PC-3 (cell line): ENCODE measurements around the gene KLHL40. TPM values are rescaled to one million over a fixed set of nuclear protein-coding genes. Genes with fewer than 3 reads are reported as not detected.

Experiments used
- ATAC-seq: fragments of 200-7000 bp; cut with Tn5 transposase; 2 replicates; pipeline ENCODE4 v1.9.1; 2020; ENCODE audit warnings: mild to moderate bottlenecking, moderate library complexity
- BruUV-seq: library from RNA; stranded (reverse); fragments of 400-500 nt; replicated peaks from 2 replicates; lab custom pipeline; 2021; lab: Mats Ljungman, UMichigan
- CTCF ChIA-PET: fragments of 300-600 bp; sonication (Branson Sonifier 250); formaldehyde crosslinking; loops from one replicate; lab custom pipeline; 2022; ENCODE audit warnings: antibody characterized with exemption; lab: Charles Lee
- POLR2A ChIA-PET: fragments of 300-600 bp; sonication (Branson Sonifier 250); formaldehyde crosslinking; loops from one replicate; lab custom pipeline; 2022; ENCODE audit warnings: antibody characterized with exemption; ENCODE audit not compliant: unreplicated experiment; lab: Charles Lee
- DNase-seq: peaks from one replicate; pipeline ENCODE4 v3.0.0-alpha.2; 2015
- H2AFZ ChIP-seq: fragments of 300-600 bp; sonication (generic); 2 replicates; pipeline ENCODE4 v1.6.0; 2016; ENCODE audit warnings: antibody characterized with exemption, low read length
- H3F3A ChIP-seq: fragments of 300-600 bp; sonication (generic); one replicate; pipeline ENCODE4 v1.6.0; 2017; ENCODE audit warnings: antibody characterized with exemption, low read length, control low read depth, mild to moderate bottlenecking; ENCODE audit not compliant: unreplicated experiment
- H3K27ac ChIP-seq: fragments of 300-600 bp; sonication (generic); 2 replicates; pipeline ENCODE4 v1.5.1; 2016; ENCODE audit warnings: mild to moderate bottlenecking, low read length
- H3K27me3 ChIP-seq: fragments of 300-600 bp; sonication (generic); 2 replicates; pipeline ENCODE4 v1.6.1; 2016; ENCODE audit warnings: low read length, mixed read lengths
- H3K36me3 ChIP-seq: fragments of 300-600 bp; sonication (generic); 2 replicates; pipeline ENCODE4 v1.6.1; 2016; ENCODE audit warnings: low read depth, mixed run types, low read length, mixed read lengths
- H3K4me1 ChIP-seq: fragments of 300-600 bp; sonication (generic); 2 replicates; pipeline ENCODE4 v1.5.1; 2016; ENCODE audit warnings: low read length; ENCODE audit not compliant: insufficient read depth
- H3K4me2 ChIP-seq: fragments of 300-600 bp; sonication (generic); 2 replicates; pipeline ENCODE4 v1.6.0; 2016; ENCODE audit warnings: low read length
- H3K4me3 ChIP-seq: fragments of 300-600 bp; sonication (generic); 2 replicates; pipeline ENCODE4 v1.5.1; 2016; ENCODE audit warnings: mild to moderate bottlenecking, low read length, mixed read lengths
- H3K79me2 ChIP-seq: fragments of 300-600 bp; sonication (generic); 2 replicates; pipeline ENCODE4 v1.6.1; 2017; ENCODE audit warnings: low read length, mixed read lengths
- H3K9ac ChIP-seq: fragments of 300-600 bp; sonication (generic); 2 replicates; pipeline ENCODE4 v1.6.0; 2016; ENCODE audit warnings: mild to moderate bottlenecking, low read length
- H3K9me2 ChIP-seq: fragments of 300-600 bp; sonication (generic); replicated peaks from 2 replicates; pipeline ENCODE4 v1.6.1; 2016; ENCODE audit warnings: mixed run types, low read length, mixed read lengths
- H3K9me3 ChIP-seq: fragments of 300-600 bp; sonication (generic); 2 replicates; pipeline ENCODE4 v1.6.1; 2016; ENCODE audit warnings: low read length, mixed read lengths
- H4K20me1 ChIP-seq: fragments of 300-600 bp; sonication (generic); 2 replicates; pipeline ENCODE4 v1.6.1; 2016; ENCODE audit warnings: low read length, mixed read lengths
- EZH2 ChIP-seq: fragments of 300-600 bp; sonication (generic); IDR thresholded peaks from one replicate; pipeline ENCODE4 v1.6.1; 2017; ENCODE audit warnings: antibody characterized with exemption, mild to moderate bottlenecking, low read length; ENCODE audit not compliant: unreplicated experiment
- EZH2phosphoT487 ChIP-seq: fragments of 300-600 bp; sonication (generic); IDR thresholded peaks from 2 replicates; pipeline ENCODE4 v1.6.1; 2018; ENCODE audit warnings: mild to moderate bottlenecking, antibody characterized with exemption, low read length, borderline replicate concordance
- intact Hi-C: fragments of 100-400 bp; cut with micrococcal nuclease; formaldehyde crosslinking; loops from 2 replicates; pipeline ENCODE4 v1.9.0; 2023
- total RNA-seq: library from RNA; depleted of rRNA; stranded (reverse); fragments of >200 nt; gene quantifications from 2 replicates; pipeline ENCODE4 v1.2.3, GENCODE V29; 2014
- TF ChIP-seq, protein P1 (sequence below): fragments of 300-600 bp; sonication (generic); conservative IDR thresholded peaks from 2 replicates; pipeline ENCODE4 v1.5.1; 2017; ENCODE audit warnings: antibody characterized with exemption, low read depth, mild to moderate bottlenecking, low read length

The KLHL40 gene
- total RNA-seq, 1 experiment from 2014 or later: not detected

DNA sequence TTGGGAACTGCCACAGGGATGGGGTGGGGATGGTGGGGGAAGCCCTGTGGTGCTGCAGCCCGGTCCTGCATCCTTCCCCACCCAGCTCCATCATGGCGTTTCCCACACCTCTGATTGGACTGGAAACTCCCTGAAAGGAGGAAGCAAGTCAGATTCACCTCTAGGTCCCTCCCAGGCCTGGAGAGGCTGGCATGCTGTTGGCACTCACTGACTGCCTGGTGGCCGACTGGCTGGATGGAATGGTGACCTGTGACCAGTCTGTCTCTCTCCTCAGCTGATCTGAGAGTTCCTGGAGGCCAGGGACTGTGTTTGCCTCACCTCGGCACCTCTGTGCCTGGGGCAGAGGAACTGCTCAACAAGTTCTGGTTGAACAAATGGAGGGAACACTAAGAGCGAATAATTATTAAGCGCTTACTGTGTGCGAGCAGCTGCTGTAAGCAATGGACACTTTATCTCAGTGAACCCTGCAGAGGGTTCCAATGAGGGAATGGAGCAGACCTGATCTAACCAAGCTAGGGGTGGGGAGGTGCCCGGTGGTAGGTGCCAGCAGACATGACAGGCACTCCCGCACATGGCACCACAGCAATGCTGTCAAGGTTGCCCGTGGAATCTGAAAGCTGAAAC, 20.7 kb downstream of the KLHL40 start:
- Histone ChIP-seq H2AFZ (no peak overlapping the region), H3K4me2 (no peak overlapping the region), H3K79me2 (no peaks in the 10 kb centered on the region), H3K4me1 (0 out of 2 replicates have a peak, but pooled peaks cover 6% of the 10 kb centered on the region), H3K4me3 (no peak overlapping the region), H3K27me3 (no peaks in the 10 kb centered on the region), H3K9me2 (no peaks in the 10 kb centered on the region), H3K9me3 (no peaks in the 10 kb centered on the region), H3K27ac (no peak overlapping the region), H4K20me1 (no peaks in the 10 kb centered on the region), H3K36me3 (no peaks in the 10 kb centered on the region), H3K9ac (no peak overlapping the region), H3F3A (no peaks in the 10 kb centered on the region)
- TF ChIP-seq EZH2: no peak
- TF ChIP-seq, protein P1, sequence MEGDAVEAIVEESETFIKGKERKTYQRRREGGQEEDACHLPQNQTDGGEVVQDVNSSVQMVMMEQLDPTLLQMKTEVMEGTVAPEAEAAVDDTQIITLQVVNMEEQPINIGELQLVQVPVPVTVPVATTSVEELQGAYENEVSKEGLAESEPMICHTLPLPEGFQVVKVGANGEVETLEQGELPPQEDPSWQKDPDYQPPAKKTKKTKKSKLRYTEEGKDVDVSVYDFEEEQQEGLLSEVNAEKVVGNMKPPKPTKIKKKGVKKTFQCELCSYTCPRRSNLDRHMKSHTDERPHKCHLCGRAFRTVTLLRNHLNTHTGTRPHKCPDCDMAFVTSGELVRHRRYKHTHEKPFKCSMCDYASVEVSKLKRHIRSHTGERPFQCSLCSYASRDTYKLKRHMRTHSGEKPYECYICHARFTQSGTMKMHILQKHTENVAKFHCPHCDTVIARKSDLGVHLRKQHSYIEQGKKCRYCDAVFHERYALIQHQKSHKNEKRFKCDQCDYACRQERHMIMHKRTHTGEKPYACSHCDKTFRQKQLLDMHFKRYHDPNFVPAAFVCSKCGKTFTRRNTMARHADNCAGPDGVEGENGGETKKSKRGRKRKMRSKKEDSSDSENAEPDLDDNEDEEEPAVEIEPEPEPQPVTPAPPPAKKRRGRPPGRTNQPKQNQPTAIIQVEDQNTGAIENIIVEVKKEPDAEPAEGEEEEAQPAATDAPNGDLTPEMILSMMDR: no peak
- TF ChIP-seq EZH2phosphoT487: no peak
- no peak for ATAC-seq
- no peak for DNase-seq
- intact Hi-C loops: no loop called here
- BruUV-seq: no TSS peak
- CTCF ChIA-PET: no interaction called here
- POLR2A ChIA-PET: no interaction called here

DNA sequence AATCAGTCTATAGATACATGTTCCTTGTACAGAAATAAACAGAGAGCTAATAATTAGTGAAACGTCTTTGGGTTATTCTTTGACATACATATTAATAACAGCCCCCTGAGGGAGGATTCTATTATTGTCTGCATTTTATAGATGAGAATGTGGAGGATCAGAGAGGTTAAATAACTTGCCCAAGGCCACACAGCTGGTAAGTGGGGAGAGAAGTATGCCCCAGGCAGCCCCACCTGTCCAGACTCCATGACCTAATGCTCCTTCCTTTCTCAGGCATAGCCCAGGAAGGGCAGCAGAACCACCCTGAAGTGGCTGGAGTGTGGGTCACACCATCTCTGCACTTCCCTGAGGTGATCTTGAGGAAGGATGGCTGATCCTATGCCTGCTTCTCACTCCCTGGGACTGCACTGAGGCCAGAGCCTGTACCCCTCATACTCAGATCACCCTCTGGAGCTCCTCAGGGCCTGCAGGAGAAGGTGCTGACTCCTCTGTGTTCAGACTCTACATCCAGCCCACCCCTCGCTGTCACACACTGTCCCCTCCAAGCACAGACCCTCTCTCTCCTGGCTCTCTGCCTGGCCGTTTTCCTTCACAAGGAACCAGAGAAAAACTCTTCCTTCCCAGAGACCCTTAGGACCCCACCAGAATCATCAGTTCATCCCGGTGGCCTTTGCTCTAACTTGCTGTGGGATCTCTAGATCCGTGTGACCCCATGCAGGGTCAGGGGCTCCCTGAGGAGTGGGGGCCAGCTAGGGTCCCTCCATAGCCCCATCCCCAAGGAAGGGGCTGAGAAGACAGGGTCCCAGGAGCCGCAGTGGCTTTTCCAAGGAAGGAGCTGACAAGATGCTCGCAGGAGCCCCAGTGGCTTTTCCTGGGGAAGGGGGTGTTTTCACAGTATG, 21.6 kb downstream of the KLHL40 start:
- H3K9me3 ChIP-seq: no peaks in the 10 kb centered on the region
- no peak overlapping the region for H3K4me3 ChIP-seq
- BruUV-seq: no TSS peak
- H2AFZ ChIP-seq: no peak overlapping the region
- no peak overlapping the region for H3K27ac ChIP-seq
- H3K9ac ChIP-seq: no peak overlapping the region
- H3K79me2 ChIP-seq: no peaks in the 10 kb centered on the region
- no peaks in the 10 kb centered on the region for H4K20me1 ChIP-seq
- TF ChIP-seq EZH2phosphoT487: no peak
- TF ChIP-seq EZH2: no peak
- TF ChIP-seq, protein P1: no peak
- ChIA-PET POLR2A (no interaction called here), CTCF (no interaction called here)
- H3K27me3 ChIP-seq: no peaks in the 10 kb centered on the region
- H3K4me1 ChIP-seq: 0 out of 2 replicates have a peak, but pooled peaks cover 6% of the 10 kb centered on the region
- no peak overlapping the region for H3K4me2 ChIP-seq
- intact Hi-C loops: no loop called here
- DNase-seq (no peak), ATAC-seq (no peak)
- H3K9me2 ChIP-seq: no peaks in the 10 kb centered on the region
- no peaks in the 10 kb centered on the region for H3F3A ChIP-seq
- no peaks in the 10 kb centered on the region for H3K36me3 ChIP-seq
